Progenitor cell of endocrine pancreas (in vitro differentiated cells): Measurements from ENCODE around the gene DBF4B. TPM values are rescaled to one million over a fixed set of nuclear protein-coding genes. Genes with fewer than 3 reads are reported as not detected.
"Not testable (repeated sequence)": the region's sequence is repeated elsewhere in the genome, so short reads cannot be mapped to it uniquely, and the experiment has no call there.

Experiments used
- DNase-seq: peaks from one replicate; pipeline ENCODE4 v3.0.0; 2021; ENCODE audit warnings: low spot score; ENCODE audit not compliant: unreplicated experiment
- H3K27ac Mint-ChIP-seq: 2 replicates; pipeline ENCODE4 v1.8.0; 2021; ENCODE audit warnings: mild to moderate bottlenecking, moderate library complexity, mixed read lengths
- H3K27me3 Mint-ChIP-seq: 2 replicates; pipeline ENCODE4 v1.8.0; 2021; ENCODE audit warnings: mixed read lengths
- H3K36me3 Mint-ChIP-seq: 2 replicates; pipeline ENCODE4 v1.8.0; 2022; ENCODE audit warnings: mixed read lengths; ENCODE audit not compliant: insufficient read depth
- H3K4me1 Mint-ChIP-seq: 2 replicates; pipeline ENCODE4 v1.8.0; 2021; ENCODE audit warnings: low read depth, mixed read lengths
- H3K4me3 Mint-ChIP-seq: 2 replicates; pipeline ENCODE4 v1.8.0; 2021; ENCODE audit warnings: low read depth, mild to moderate bottlenecking, moderate library complexity, mixed read lengths
- H3K9me3 Mint-ChIP-seq: 2 replicates; pipeline ENCODE4 v1.8.0; 2021; ENCODE audit warnings: low read depth, mixed read lengths
- CTCF ChIP-seq: fragments of 200-600 bp; sonication (generic); IDR thresholded peaks from one replicate; pipeline ENCODE4 v1.5.0; 2021; ENCODE audit warnings: antibody characterized with exemption, mild to moderate bottlenecking; ENCODE audit not compliant: unreplicated experiment
- total RNA-seq: library from RNA; stranded (reverse); gene quantifications from 2 replicates; pipeline ENCODE4 v1.2.1, GENCODE V29; 2021

The DBF4B gene
- total RNA-seq, 1 donor from 2014 or later: 27.2 TPM

- Mint-ChIP-seq H3K9me3 (no peaks in the 10 kb centered on the region), H3K27me3 (no peaks in the 10 kb centered on the region), H3K27ac (no peak overlapping the region), H3K36me3 (no peaks in the 10 kb centered on the region), H3K4me1 (no peaks in the 10 kb centered on the region), H3K4me3 (no peak overlapping the region)
- peak; percentile 68 for TF ChIP-seq CTCF
- DNase-seq: no peak
These were observed 35.9 kb upstream of the DBF4B start for GRCh38 chr17:44672479-44673093.

GRCh38 chr17:44673893-44674292, 34.6 kb upstream of the DBF4B start:
- no peak for DNase-seq
- TF ChIP-seq CTCF: no peak
- Mint-ChIP-seq H3K27ac (no peak overlapping the region), H3K4me3 (no peak overlapping the region), H3K36me3 (peaks cover 9% of the 10 kb centered on the region), H3K27me3 (no peaks in the 10 kb centered on the region), H3K9me3 (no peaks in the 10 kb centered on the region), H3K4me1 (no peaks in the 10 kb centered on the region)

GRCh38 chr17:44677136-44677535, 31.3 kb upstream of the DBF4B start:
- peaks cover 17% of the 10 kb centered on the region for H3K36me3 Mint-ChIP-seq
- H3K9me3 Mint-ChIP-seq: no peaks in the 10 kb centered on the region
- H3K27me3 Mint-ChIP-seq: no peaks in the 10 kb centered on the region
- H3K4me1 Mint-ChIP-seq: no peaks in the 10 kb centered on the region
- no peak for TF ChIP-seq CTCF
- H3K4me3 Mint-ChIP-seq: no peak overlapping the region
- peak overlapping the region; percentile 15 for H3K27ac Mint-ChIP-seq
- no peak for DNase-seq

GRCh38 chr17:44683303-44683702, 25.2 kb upstream of the DBF4B start:
- H3K4me3 Mint-ChIP-seq, H3K27ac Mint-ChIP-seq, H3K4me1 Mint-ChIP-seq, H3K9me3 Mint-ChIP-seq, H3K27me3 Mint-ChIP-seq, DNase-seq: not testable (repeated sequence)
- H3K36me3 Mint-ChIP-seq: peaks cover 17% of the 10 kb centered on the region

GRCh38 chr17:44687756-44688155, 20.7 kb upstream of the DBF4B start:
- Mint-ChIP-seq H3K27ac (no peak overlapping the region), H3K9me3 (no peaks in the 10 kb centered on the region), H3K36me3 (peaks cover 6% of the 10 kb centered on the region), H3K4me3 (no peak overlapping the region), H3K4me1 (peaks cover 8% of the 10 kb centered on the region), H3K27me3 (no peaks in the 10 kb centered on the region)
- DNase-seq: no peak
- no peak for TF ChIP-seq CTCF

GRCh38 chr17:44688200-44688599, 20.3 kb upstream of the DBF4B start:
- no peak overlapping the region for H3K27ac Mint-ChIP-seq
- no peak for DNase-seq
- H3K4me3 Mint-ChIP-seq: peak overlapping the region; percentile 98
- peaks cover 5% of the 10 kb centered on the region for H3K36me3 Mint-ChIP-seq
- peaks cover 8% of the 10 kb centered on the region for H3K4me1 Mint-ChIP-seq
- H3K9me3 Mint-ChIP-seq: no peaks in the 10 kb centered on the region
- TF ChIP-seq CTCF: no peak
- H3K27me3 Mint-ChIP-seq: no peaks in the 10 kb centered on the region
